CD4-positive, alpha-beta T cell (primary cell): ENCODE results near the gene ORAI2. TPM values are rescaled to one million over a fixed set of nuclear protein-coding genes. Genes with fewer than 3 reads are reported as not detected.
A peak's percentile ranks its signal among the peaks of the same experiment; 100 is the strongest.

Experiments used
- ATAC-seq: fragments of 200-7000 bp; cut with Tn5 transposase; one replicate; pipeline ENCODE4 v1.10.0; 2022; ENCODE audit warnings: mild to moderate bottlenecking; ENCODE audit not compliant: poor library complexity
- CTCF ChIA-PET: fragments of 350-600 bp; sonication (Branson Sonifier 250); formaldehyde crosslinking; loops from one replicate; lab custom pipeline; 2021; ENCODE audit warnings: antibody characterized with exemption, inconsistent platforms; lab: Charles Lee
- POLR2A ChIA-PET: fragments of 350-600 bp; sonication (Branson Sonifier 250); formaldehyde crosslinking; loops from one replicate; lab custom pipeline; 2021; ENCODE audit warnings: antibody characterized with exemption, inconsistent platforms; lab: Charles Lee
- DNase-seq, 14 experiments: peaks; one replicate each; pipeline ENCODE4 v3.0.0-alpha.2; 2013 to 2020; ENCODE audit warnings: mixed read lengths in 2 of 14
- H3K27ac ChIP-seq, 2 donors: one replicate each; pipeline versions ENCODE4 v1.5.1 to v1.7.0; 2013; ENCODE audit warnings: low read length in 2 of 2, low read depth in 1 of 2, mild to moderate bottlenecking in 1 of 2
- H3K27me3 ChIP-seq, 2 experiments: 1 replicate in 1 of 2; 2 replicates in 1 of 2; pipeline versions ENCODE4 v1.6.1 to v1.7.0; 2013; ENCODE audit warnings: low read length in 2 of 2, control low read depth in 1 of 2, mild to moderate bottlenecking in 1 of 2, moderate library complexity in 1 of 2; ENCODE audit not compliant: insufficient read depth in 2 of 2, control insufficient read depth in 1 of 2
- H3K36me3 ChIP-seq: one replicate; pipeline ENCODE4 v1.6.1; 2013; ENCODE audit warnings: low read length, control low read depth; ENCODE audit not compliant: insufficient read depth
- H3K4me1 ChIP-seq: one replicate; pipeline ENCODE4 v1.6.1; 2013; ENCODE audit warnings: low read length, control low read depth; ENCODE audit not compliant: insufficient read depth
- H3K4me3 ChIP-seq: one replicate; pipeline ENCODE4 v1.5.1; 2013; ENCODE audit warnings: mild to moderate bottlenecking, low read length, moderate library complexity
- H3K9me3 ChIP-seq, 2 experiments: 1 replicate in 1 of 2; 2 replicates in 1 of 2; pipeline versions ENCODE4 v1.6.1 to v1.7.0; 2013; ENCODE audit warnings: low read length in 2 of 2, mild to moderate bottlenecking in 2 of 2, control low read depth in 1 of 2, moderate library complexity in 1 of 2; ENCODE audit not compliant: control insufficient read depth in 1 of 2, insufficient read depth in 1 of 2
- H3K27ac Mint-ChIP-seq: one replicate; pipeline ENCODE4 v1.8.0; 2020; ENCODE audit warnings: mixed read lengths
- H3K27me3 Mint-ChIP-seq: one replicate; pipeline ENCODE4 v1.8.0; 2021; ENCODE audit warnings: mixed read lengths
- H3K36me3 Mint-ChIP-seq: one replicate; pipeline ENCODE4 v1.8.0; 2021; ENCODE audit warnings: low read depth, mixed read lengths
- H3K4me1 Mint-ChIP-seq: one replicate; pipeline ENCODE4 v1.8.0; 2021; ENCODE audit warnings: low read depth, mixed read lengths
- H3K4me3 Mint-ChIP-seq: one replicate; pipeline ENCODE4 v1.8.0; 2020; ENCODE audit warnings: mild to moderate bottlenecking, mixed read lengths
- H3K9me3 Mint-ChIP-seq: one replicate; pipeline ENCODE4 v1.8.0; 2020; ENCODE audit warnings: mixed read lengths
- intact Hi-C, 2 experiments: fragments of 100-400 bp; cut with DNase I in 1 of 2; cut with micrococcal nuclease in 1 of 2; formaldehyde crosslinking; loops; one replicate each; pipeline versions ENCODE4 v1.15.1 to v1.9.0; 2023 to 2025; cut with DNase I, micrococcal nuclease
- total RNA-seq, 174 experiments: library from RNA in 2 of 174; stranded (reverse) in 2 of 174; gene quantifications; one replicate each; pipeline ENCODE4 v1.2.3 and lab custom pipeline; 2021 to 2026
- TF ChIP-seq, protein P1 (sequence below): fragments of 200-600 bp; IDR thresholded peaks from one replicate; pipeline ENCODE4 v1.8.0; 2022; ENCODE audit warnings: antibody characterized with exemption, mild to moderate bottlenecking

ORAI2 gene
- total RNA-seq, 2 experiments from 2014 or later, result 12.3 to 16.5 TPM

DNA sequence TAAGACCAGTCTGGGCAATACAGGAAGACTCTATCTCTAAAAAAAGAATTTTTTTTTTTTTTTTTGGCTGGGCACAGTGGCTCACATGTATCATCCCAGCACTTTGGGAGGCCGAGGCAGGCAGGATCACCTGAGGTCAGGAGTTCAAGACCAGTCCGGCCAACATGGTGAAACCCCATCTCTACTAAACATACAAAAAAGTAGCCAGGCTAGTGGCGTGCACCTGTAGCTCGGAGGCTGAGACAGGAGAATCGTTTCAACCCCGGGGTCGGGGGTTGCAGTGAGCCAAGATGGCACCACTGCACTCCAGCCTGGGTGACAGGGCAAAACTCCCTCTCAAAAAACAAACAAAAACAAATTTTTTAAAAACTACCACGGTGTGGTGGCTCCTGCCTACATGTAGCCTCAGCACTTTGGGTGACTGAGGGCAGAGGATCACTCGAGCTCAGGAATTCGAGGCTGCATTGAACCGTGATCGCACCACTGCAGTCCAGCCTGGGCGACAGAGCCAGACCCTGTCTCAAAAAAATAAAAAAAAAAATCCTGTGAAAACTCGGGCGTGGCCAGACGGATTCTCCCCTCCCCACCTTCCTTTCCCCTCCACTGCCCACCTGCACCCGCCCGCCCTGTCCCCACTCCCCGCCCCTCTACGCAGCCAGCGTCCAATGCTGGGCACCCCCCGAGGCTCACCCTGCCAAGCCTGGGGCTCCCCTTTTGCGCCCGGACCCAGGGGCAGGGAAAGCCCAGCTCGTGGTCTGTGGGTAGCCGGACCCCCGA, 745 bp upstream of the ORAI2 start:
- H3K4me3 ChIP-seq, result peak overlapping the region; percentile 71
- H3K9me3 ChIP-seq, result no peaks in the 10 kb centered on the region
- TF ChIP-seq, protein P1, sequence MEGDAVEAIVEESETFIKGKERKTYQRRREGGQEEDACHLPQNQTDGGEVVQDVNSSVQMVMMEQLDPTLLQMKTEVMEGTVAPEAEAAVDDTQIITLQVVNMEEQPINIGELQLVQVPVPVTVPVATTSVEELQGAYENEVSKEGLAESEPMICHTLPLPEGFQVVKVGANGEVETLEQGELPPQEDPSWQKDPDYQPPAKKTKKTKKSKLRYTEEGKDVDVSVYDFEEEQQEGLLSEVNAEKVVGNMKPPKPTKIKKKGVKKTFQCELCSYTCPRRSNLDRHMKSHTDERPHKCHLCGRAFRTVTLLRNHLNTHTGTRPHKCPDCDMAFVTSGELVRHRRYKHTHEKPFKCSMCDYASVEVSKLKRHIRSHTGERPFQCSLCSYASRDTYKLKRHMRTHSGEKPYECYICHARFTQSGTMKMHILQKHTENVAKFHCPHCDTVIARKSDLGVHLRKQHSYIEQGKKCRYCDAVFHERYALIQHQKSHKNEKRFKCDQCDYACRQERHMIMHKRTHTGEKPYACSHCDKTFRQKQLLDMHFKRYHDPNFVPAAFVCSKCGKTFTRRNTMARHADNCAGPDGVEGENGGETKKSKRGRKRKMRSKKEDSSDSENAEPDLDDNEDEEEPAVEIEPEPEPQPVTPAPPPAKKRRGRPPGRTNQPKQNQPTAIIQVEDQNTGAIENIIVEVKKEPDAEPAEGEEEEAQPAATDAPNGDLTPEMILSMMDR, result no peak
- peaks cover 1% of the 10 kb centered on the region for H3K36me3 ChIP-seq
- Mint-ChIP-seq H3K27ac (peak overlapping the region; percentile 100), H3K4me1 (peaks cover 52% of the 10 kb centered on the region), H3K36me3 (peaks cover 19% of the 10 kb centered on the region), H3K4me3 (peak overlapping the region; percentile 94), H3K27me3 (no peaks in the 10 kb centered on the region), H3K9me3 (no peaks in the 10 kb centered on the region)
- peak; percentile 9 for ATAC-seq
- H3K27me3 ChIP-seq, result no peaks in the 10 kb centered on the region
- DNase-seq, result peak in 3 of 14 experiments; percentile 13 to 31 (median 18)
- intact Hi-C loops, result loop anchor here (1.0 to 5.0 kb wide), 5 partner anchors 16 to 36 kb away; partner anchors contain the start of genes PRKRIP1 (in 2 of the 2), ALKBH4 (in 1 of the 2) and LRWD1 (in 1 of the 2)
- ChIA-PET CTCF (interaction anchor here (1.2 to 4.0 kb wide), 4 partner anchors 17 to 28 kb away, joined by 3 to 13 read pairs (median 8); no protein-coding TSS in a partner anchor), POLR2A (interaction anchor here (1.1 to 6.6 kb wide), 6 partner anchors 14 to 34 kb away, joined by 4 to 61 read pairs (median 6); no protein-coding TSS in a partner anchor)
- peak overlapping the region; percentile 92 to 95 for H3K27ac ChIP-seq
- peaks cover 76% of the 10 kb centered on the region for H3K4me1 ChIP-seq

DNA sequence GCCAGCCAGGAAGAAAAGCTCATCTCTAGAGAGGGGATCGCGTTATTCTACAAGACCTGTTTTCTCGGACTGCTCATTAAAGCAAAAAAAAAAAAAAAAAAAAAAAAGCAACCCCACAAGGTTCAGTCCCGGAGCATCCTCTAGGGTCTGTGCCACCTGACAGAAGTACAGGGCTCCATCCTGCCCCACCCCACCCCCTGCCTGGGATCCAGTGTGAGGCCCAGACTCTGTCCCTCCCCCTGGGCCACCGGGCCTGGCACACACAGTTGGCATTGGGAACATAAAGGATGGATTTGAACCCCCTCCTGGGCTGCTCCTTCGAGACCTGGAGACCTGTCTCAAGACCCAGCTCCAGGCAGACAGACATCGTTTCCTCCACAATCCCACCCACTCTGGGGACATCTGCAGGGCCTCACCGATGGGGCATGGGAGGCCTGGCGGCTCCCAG, 688 bp downstream of the ORAI2 start:
- POLR2A ChIA-PET, result interaction anchor here (1.1 to 6.6 kb wide), 7 partner anchors 8 to 38 kb away, joined by 3 to 61 read pairs (median 4); partner anchors contain the start of gene PRKRIP1
- peaks cover 6% of the 10 kb centered on the region for H3K36me3 ChIP-seq
- DNase-seq (peak in 5 of 14 experiments; percentile 9 to 57 (median 44)), ATAC-seq (peak; percentile 10)
- Mint-ChIP-seq H3K9me3 (no peaks in the 10 kb centered on the region), H3K27ac (peak overlapping the region; percentile 97), H3K4me3 (peak overlapping the region; percentile 92), H3K4me1 (peaks cover 46% of the 10 kb centered on the region), H3K36me3 (peaks cover 19% of the 10 kb centered on the region), H3K27me3 (no peaks in the 10 kb centered on the region)
- CTCF ChIA-PET, result interaction anchor here (0.6 to 4.0 kb wide), 5 partner anchors 9 to 29 kb away, joined by 3 to 13 read pairs (median 11); no protein-coding TSS in a partner anchor
- TF ChIP-seq, protein P1, result no peak
- intact Hi-C loops, result loop anchor here in 1 of 2 experiments (5.0 kb wide), 2 partner anchors 33 to 37 kb away; partner anchors contain the start of gene PRKRIP1
- no peaks in the 10 kb centered on the region for H3K27me3 ChIP-seq
- H3K4me3 ChIP-seq, result peak overlapping the region; percentile 79
- H3K9me3 ChIP-seq, result no peaks in the 10 kb centered on the region
- H3K4me1 ChIP-seq, result peaks cover 62% of the 10 kb centered on the region
- H3K27ac ChIP-seq, result peak overlapping the region; percentile 69 to 83

DNA sequence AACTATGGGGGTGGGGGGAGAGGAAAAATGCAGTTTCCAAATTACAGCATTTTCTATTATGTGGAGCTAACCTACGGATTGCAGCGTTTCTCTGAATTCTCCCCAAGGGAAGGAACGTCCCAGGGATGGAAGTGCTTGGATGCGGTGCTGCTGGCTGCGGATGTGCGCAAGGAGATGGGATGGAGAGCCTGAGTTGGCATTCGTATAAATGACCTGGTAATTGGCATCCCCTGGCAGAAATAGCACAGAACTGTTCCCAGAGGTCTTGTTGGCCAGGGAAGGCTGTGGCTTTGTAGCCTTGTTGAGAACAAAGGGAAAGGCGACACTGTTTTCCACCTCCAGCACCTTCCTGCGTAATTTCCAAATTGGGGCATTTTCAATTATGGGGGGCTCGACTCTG, 2.7 kb downstream of the ORAI2 start:
- peaks cover 27% of the 10 kb centered on the region for H3K4me1 Mint-ChIP-seq
- Histone ChIP-seq H3K27me3 (no peaks in the 10 kb centered on the region), H3K36me3 (peaks cover 16% of the 10 kb centered on the region), H3K4me3 (no peak overlapping the region), H3K9me3 (no peaks in the 10 kb centered on the region), H3K4me1 (peaks cover 41% of the 10 kb centered on the region), H3K27ac (no peak overlapping the region)
- H3K4me3 Mint-ChIP-seq, result peak overlapping the region; percentile 38
- no peaks in the 10 kb centered on the region for H3K9me3 Mint-ChIP-seq
- peak overlapping the region; percentile 97 for H3K27ac Mint-ChIP-seq
- TF ChIP-seq, protein P1, result no peak
- intact Hi-C loops, result no loop called here
- CTCF ChIA-PET, result interaction anchor here (1.7 to 4.0 kb wide), 3 partner anchors 14 to 31 kb away, joined by 3 to 13 read pairs (median 11); no protein-coding TSS in a partner anchor
- POLR2A ChIA-PET, result interaction anchor here (1.6 kb wide), 1 partner anchor 11 kb away, joined by 3 read pairs; no protein-coding TSS in a partner anchor
- ATAC-seq, result no peak
- DNase-seq, result no peak
- peaks cover 19% of the 10 kb centered on the region for H3K36me3 Mint-ChIP-seq
- no peaks in the 10 kb centered on the region for H3K27me3 Mint-ChIP-seq
